OCI-LY7 (cell line): Measurements from ENCODE around the gene CHN1. TPM values are rescaled to one million over a fixed set of nuclear protein-coding genes. Genes with fewer than 3 reads are reported as not detected.

Experiments used
- BruUV-seq: library from RNA; stranded (reverse); fragments of 400-500 nt; replicated peaks from 2 replicates; lab custom pipeline; 2021; lab: Mats Ljungman, UMichigan
- CTCF ChIA-PET: fragments of 300-600 bp; sonication (Branson Sonifier 250); formaldehyde crosslinking; loops from one replicate; lab custom pipeline; 2022; ENCODE audit warnings: antibody characterized with exemption; ENCODE audit not compliant: unreplicated experiment; lab: Charles Lee
- POLR2A ChIA-PET: fragments of 300-600 bp; sonication (Branson Sonifier 250); formaldehyde crosslinking; loops from one replicate; lab custom pipeline; 2022; ENCODE audit warnings: antibody characterized with exemption; lab: Charles Lee
- DNase-seq: peaks from one replicate; pipeline ENCODE4 v3.0.0-alpha.2; 2015; ENCODE audit warnings: low spot score
- H2AFZ ChIP-seq: fragments of 200-600 bp; sonication (generic), shearing (Covaris generic); 2 replicates; pipeline ENCODE4 v1.6.1; 2014; ENCODE audit warnings: mild to moderate bottlenecking, antibody characterized with exemption, low read length, moderate library complexity
- H3K27ac ChIP-seq: fragments of 200-600 bp; sonication (generic); 2 replicates; pipeline ENCODE4 v1.5.1; 2014; ENCODE audit warnings: mixed run types, low read depth, mild to moderate bottlenecking, moderate library complexity, low read length, inconsistent platforms; ENCODE audit not compliant: poor library complexity, severe bottlenecking
- H3K36me3 ChIP-seq: fragments of 200-600 bp; sonication (generic); 2 replicates; pipeline ENCODE4 v1.6.1; 2014; ENCODE audit warnings: mild to moderate bottlenecking, antibody characterized with exemption, low read length, moderate library complexity, mixed read lengths; ENCODE audit not compliant: insufficient read depth
- H3K4me1 ChIP-seq: fragments of 200-600 bp; sonication (generic); 2 replicates; pipeline ENCODE4 v1.5.1; 2014; ENCODE audit warnings: mild to moderate bottlenecking, low read length; ENCODE audit not compliant: insufficient read depth, poor library complexity, severe bottlenecking
- H3K4me2 ChIP-seq: fragments of 200-600 bp; sonication (generic); 2 replicates; pipeline ENCODE4 v1.6.1; 2014; ENCODE audit warnings: mild to moderate bottlenecking, low read length
- H3K4me3 ChIP-seq: fragments of 200-600 bp; sonication (generic); 2 replicates; pipeline ENCODE4 v1.5.1; 2014; ENCODE audit warnings: mild to moderate bottlenecking, low read depth, low read length; ENCODE audit not compliant: poor library complexity, severe bottlenecking
- H3K79me2 ChIP-seq: fragments of 200-600 bp; sonication (generic); 2 replicates; pipeline ENCODE4 v1.6.1; 2016; ENCODE audit warnings: low read depth, mild to moderate bottlenecking, low read length, moderate library complexity, mixed read lengths; ENCODE audit not compliant: insufficient read depth
- H3K9me2 ChIP-seq: fragments of 200-600 bp; sonication (generic); 2 replicates; pipeline ENCODE4 v1.6.1; 2016; ENCODE audit warnings: mild to moderate bottlenecking, low read length, mixed read lengths; ENCODE audit not compliant: insufficient read depth
- H3K9me3 ChIP-seq: fragments of 200-600 bp; sonication (generic); 2 replicates; pipeline ENCODE4 v1.6.1; 2014; ENCODE audit warnings: mild to moderate bottlenecking, mixed run types, low read length, mixed read lengths
- H4K20me1 ChIP-seq: fragments of 200-600 bp; sonication (generic); 2 replicates; pipeline ENCODE4 v1.6.1; 2014; ENCODE audit warnings: mild to moderate bottlenecking, antibody characterized with exemption, low read length, moderate library complexity, mixed read lengths; ENCODE audit not compliant: insufficient read depth
- EZH2phosphoT487 ChIP-seq: fragments of 200-600 bp; sonication (generic); IDR thresholded peaks from 2 replicates; pipeline ENCODE4 v1.6.1; 2018; ENCODE audit warnings: low read depth, borderline replicate concordance, mild to moderate bottlenecking, mixed run types, antibody characterized with exemption, low read length, moderate library complexity, mixed read lengths
- intact Hi-C: fragments of 100-400 bp; cut with micrococcal nuclease; formaldehyde crosslinking; loops from one replicate; pipeline ENCODE4 v1.10.0; 2022; ENCODE audit not compliant: unreplicated experiment
- total RNA-seq, 2 experiments: library from RNA; depleted of rRNA in 1 of 2; stranded (reverse); fragments of >200 nt in 1 of 2; shearing (Covaris generic) in 1 of 2; gene quantifications; 2 replicates each; pipeline ENCODE4 v1.2.3, GENCODE V29; 2014 to 2022
- TF ChIP-seq, protein P1 (sequence below): fragments of 200-600 bp; sonication (generic); conservative IDR thresholded peaks from 2 replicates; pipeline ENCODE4 v1.5.1; 2014; ENCODE audit warnings: mild to moderate bottlenecking, antibody characterized with exemption, low read length, moderate library complexity, mixed read lengths

CHN1 gene
- total RNA-seq, 2 experiments from 2014 or later, result 0.44 TPM; not detected in 1

DNA sequence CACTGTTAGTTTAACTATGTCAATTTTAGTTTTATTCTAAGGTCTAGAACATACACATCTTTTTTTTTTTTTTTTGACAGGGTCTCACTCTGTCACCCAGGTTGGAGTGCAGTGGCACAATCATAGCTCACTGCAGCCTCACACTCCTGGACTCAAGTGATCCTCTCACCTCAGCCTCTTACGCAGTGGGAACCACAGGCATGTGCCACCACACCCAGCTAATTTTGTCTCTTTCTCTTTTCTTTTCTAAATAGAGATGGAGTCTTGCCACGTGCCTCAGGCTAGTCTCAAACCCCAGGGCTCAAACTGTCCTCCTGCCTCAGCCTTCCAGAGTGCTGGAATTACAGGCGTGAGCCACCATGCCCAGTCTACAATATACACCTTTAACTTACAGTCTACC, 171.4 kb downstream of the CHN1 start:
- CTCF ChIA-PET, result no interaction called here
- Histone ChIP-seq H3K4me1 (no peaks in the 10 kb centered on the region), H3K4me3 (no peak overlapping the region), H4K20me1 (no peaks in the 10 kb centered on the region), H2AFZ (no peak overlapping the region), H3K79me2 (no peaks in the 10 kb centered on the region), H3K27ac (no peak overlapping the region), H3K4me2 (no peak overlapping the region), H3K36me3 (no peaks in the 10 kb centered on the region), H3K9me2 (no peaks in the 10 kb centered on the region), H3K9me3 (no peaks in the 10 kb centered on the region)
- TF ChIP-seq, protein P1, sequence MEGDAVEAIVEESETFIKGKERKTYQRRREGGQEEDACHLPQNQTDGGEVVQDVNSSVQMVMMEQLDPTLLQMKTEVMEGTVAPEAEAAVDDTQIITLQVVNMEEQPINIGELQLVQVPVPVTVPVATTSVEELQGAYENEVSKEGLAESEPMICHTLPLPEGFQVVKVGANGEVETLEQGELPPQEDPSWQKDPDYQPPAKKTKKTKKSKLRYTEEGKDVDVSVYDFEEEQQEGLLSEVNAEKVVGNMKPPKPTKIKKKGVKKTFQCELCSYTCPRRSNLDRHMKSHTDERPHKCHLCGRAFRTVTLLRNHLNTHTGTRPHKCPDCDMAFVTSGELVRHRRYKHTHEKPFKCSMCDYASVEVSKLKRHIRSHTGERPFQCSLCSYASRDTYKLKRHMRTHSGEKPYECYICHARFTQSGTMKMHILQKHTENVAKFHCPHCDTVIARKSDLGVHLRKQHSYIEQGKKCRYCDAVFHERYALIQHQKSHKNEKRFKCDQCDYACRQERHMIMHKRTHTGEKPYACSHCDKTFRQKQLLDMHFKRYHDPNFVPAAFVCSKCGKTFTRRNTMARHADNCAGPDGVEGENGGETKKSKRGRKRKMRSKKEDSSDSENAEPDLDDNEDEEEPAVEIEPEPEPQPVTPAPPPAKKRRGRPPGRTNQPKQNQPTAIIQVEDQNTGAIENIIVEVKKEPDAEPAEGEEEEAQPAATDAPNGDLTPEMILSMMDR, result no peak
- no peak for TF ChIP-seq EZH2phosphoT487
- no TSS peak for BruUV-seq
- intact Hi-C loops, result no loop called here
- POLR2A ChIA-PET, result no interaction called here
- no peak for DNase-seq

DNA sequence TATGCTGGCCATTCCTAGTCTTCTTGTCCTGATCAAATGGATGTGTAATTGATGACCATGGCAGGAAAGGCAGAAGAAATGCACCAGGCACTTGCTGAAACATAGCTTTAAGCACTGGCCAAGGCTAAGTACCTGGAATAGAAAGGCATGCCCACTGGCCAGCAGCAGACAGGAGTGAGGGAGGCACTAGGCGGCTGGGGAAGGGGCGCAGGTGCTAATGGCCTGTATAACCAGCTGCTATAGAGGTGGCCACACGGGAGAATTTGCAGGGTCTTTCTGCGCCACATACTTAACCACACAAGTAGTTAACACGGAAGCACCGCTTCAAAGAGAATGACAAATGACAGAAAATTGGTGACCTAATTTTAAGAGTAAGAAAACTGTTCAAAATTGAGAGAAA, 174.6 kb downstream of the CHN1 start:
- intact Hi-C loops, result no loop called here
- no peak overlapping the region for H2AFZ ChIP-seq
- H3K4me3 ChIP-seq, result no peak overlapping the region
- H4K20me1 ChIP-seq, result no peaks in the 10 kb centered on the region
- no peaks in the 10 kb centered on the region for H3K79me2 ChIP-seq
- POLR2A ChIA-PET, result no interaction called here
- CTCF ChIA-PET, result no interaction called here
- no peak overlapping the region for H3K4me2 ChIP-seq
- H3K9me2 ChIP-seq, result no peaks in the 10 kb centered on the region
- H3K9me3 ChIP-seq, result no peaks in the 10 kb centered on the region
- no peak overlapping the region for H3K27ac ChIP-seq
- H3K4me1 ChIP-seq, result no peaks in the 10 kb centered on the region
- TF ChIP-seq, protein P1, result no peak
- no peak for TF ChIP-seq EZH2phosphoT487
- DNase-seq, result no peak
- H3K36me3 ChIP-seq, result no peaks in the 10 kb centered on the region
- BruUV-seq, result no TSS peak

DNA sequence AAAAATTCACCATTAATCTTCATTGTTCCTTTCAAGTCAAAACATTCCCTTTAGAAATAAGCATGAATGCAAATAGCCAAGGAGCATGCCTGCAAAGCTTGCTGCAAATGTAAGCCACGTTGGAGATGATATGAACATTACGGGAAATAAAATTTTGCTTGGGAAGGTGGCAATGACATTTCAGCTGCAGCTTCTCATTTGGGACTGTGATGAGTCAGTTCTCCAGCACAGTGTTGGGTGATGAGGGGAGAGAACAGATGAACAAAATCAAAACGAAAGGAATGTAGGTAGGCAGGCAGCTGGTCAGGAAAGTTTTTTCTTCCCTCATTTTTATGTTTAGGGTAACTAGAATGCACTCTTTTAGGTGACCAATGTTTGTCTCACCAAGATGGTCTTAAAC, 175.6 kb downstream of the CHN1 start:
- no peak overlapping the region for H3K27ac ChIP-seq
- DNase-seq, result no peak
- ChIA-PET CTCF (no interaction called here), POLR2A (no interaction called here)
- no peaks in the 10 kb centered on the region for H3K9me2 ChIP-seq
- TF ChIP-seq, protein P1, result no peak
- TF ChIP-seq EZH2phosphoT487, result no peak
- no peaks in the 10 kb centered on the region for H3K79me2 ChIP-seq
- H3K9me3 ChIP-seq, result no peaks in the 10 kb centered on the region
- no peaks in the 10 kb centered on the region for H3K36me3 ChIP-seq
- no peak overlapping the region for H2AFZ ChIP-seq
- no peak overlapping the region for H3K4me2 ChIP-seq
- H3K4me3 ChIP-seq, result no peak overlapping the region
- no TSS peak for BruUV-seq
- intact Hi-C loops, result no loop called here
- H3K4me1 ChIP-seq, result no peaks in the 10 kb centered on the region
- no peaks in the 10 kb centered on the region for H4K20me1 ChIP-seq
